Measurements from ENCODE around the gene SLX4. TPM values are rescaled to one million over a fixed set of nuclear protein-coding genes. Genes with fewer than 3 reads are reported as not detected.

Gene SLX4
- total and polyA plus RNA-seq, 2 donors (not counting 3 experiments of a cell fraction or from before 2014, with no cell fraction given), result 2.9 to 8.9 TPM

DNA sequence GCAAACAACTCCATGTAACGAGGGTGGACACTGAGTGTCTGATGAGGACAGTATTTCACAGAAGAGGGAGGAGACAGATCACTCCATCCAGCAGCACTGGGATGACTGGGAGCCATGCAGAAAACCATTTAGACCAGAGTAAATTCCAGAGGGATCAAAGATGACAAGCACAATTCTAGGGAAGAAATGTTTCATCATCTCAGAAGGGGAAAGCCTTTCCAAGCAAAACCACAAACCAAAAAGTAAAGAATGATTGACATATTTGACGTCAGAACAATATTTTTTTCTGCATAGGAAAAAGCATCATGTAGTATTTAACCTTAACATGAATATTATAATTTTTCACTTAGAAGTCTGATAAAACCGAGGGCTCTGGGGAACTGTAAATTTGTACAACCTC lies 47.8 kb upstream of the SLX4 start:
- Histone ChIP-seq H3K27ac (ENCODE audit: insufficient read depth, low read depth, low read length) (no peak overlapping the region), H3K27me3 (ENCODE audit: control insufficient read depth in 2 of 2, insufficient read depth in 2 of 2, low read length in 2 of 2) (no peaks in the 10 kb centered on the region), H3K9me3 (replicated peaks; ENCODE audit: control insufficient read depth, insufficient read depth, low read length) (no peaks in the 10 kb centered on the region), H3K79me2 (ENCODE audit: control insufficient read depth, insufficient read depth, low read length) (no peaks in the 10 kb centered on the region), H4K20me1 (replicated peaks; ENCODE audit: control insufficient read depth, extremely low read depth, insufficient read depth, low read length) (no peaks in the 10 kb centered on the region), H3K36me3 (ENCODE audit: control insufficient read depth in 2 of 2, extremely low read depth in 1 of 2, insufficient read depth in 2 of 2, low read length in 2 of 2) (peaks cover 10 to 53% of the 10 kb centered on the region in 2 experiments), H3K4me2 (ENCODE audit: insufficient read depth, low read length) (no peak overlapping the region), H3K9ac (replicated peaks; ENCODE audit: extremely low read depth, insufficient read depth, low read length) (no peak overlapping the region), H2AFZ (ENCODE audit: low read depth, low read length) (no peak overlapping the region), H3K9me1 (replicated peaks; ENCODE audit: control insufficient read depth, extremely low read depth, insufficient read depth, low read length) (no peaks in the 10 kb centered on the region), H3K4me1 (ENCODE audit: control insufficient read depth, extremely low read depth, insufficient read depth, low read length) (no peaks in the 10 kb centered on the region), H3K4me3 (replicated peaks in 1 of 3; ENCODE audit: insufficient read depth in 1 of 3, low read depth in 1 of 3, low read length in 3 of 3) (no peak overlapping the region)
- TF ChIP-seq EZH2 (IDR thresholded peaks at IDR 0.05; ENCODE audit: borderline replicate concordance, low read depth, low read length, severe bottlenecking), result no peak
- no peak for TF ChIP-seq POLR2A (IDR thresholded peaks at IDR 0.05; ENCODE audit: low read depth, low read length)
- TF ChIP-seq, protein P1, sequence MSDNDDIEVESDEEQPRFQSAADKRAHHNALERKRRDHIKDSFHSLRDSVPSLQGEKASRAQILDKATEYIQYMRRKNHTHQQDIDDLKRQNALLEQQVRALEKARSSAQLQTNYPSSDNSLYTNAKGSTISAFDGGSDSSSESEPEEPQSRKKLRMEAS (IDR thresholded peaks at IDR 0.05; ENCODE audit: insufficient read depth, insufficient read length), result no peak
- TF ChIP-seq GATA2 (IDR thresholded peaks at IDR 0.05; ENCODE audit: insufficient read depth, insufficient read length, low read depth, low read length), result no peak
- TF ChIP-seq, protein P2, sequence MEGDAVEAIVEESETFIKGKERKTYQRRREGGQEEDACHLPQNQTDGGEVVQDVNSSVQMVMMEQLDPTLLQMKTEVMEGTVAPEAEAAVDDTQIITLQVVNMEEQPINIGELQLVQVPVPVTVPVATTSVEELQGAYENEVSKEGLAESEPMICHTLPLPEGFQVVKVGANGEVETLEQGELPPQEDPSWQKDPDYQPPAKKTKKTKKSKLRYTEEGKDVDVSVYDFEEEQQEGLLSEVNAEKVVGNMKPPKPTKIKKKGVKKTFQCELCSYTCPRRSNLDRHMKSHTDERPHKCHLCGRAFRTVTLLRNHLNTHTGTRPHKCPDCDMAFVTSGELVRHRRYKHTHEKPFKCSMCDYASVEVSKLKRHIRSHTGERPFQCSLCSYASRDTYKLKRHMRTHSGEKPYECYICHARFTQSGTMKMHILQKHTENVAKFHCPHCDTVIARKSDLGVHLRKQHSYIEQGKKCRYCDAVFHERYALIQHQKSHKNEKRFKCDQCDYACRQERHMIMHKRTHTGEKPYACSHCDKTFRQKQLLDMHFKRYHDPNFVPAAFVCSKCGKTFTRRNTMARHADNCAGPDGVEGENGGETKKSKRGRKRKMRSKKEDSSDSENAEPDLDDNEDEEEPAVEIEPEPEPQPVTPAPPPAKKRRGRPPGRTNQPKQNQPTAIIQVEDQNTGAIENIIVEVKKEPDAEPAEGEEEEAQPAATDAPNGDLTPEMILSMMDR (IDR thresholded peaks at IDR 0.05; ENCODE audit: extremely low read depth in 1 of 2, insufficient read depth in 1 of 2, low read depth in 1 of 2, low read length in 2 of 2), result no peak
- no peak for TF ChIP-seq JUN (IDR thresholded peaks at IDR 0.05; ENCODE audit: borderline replicate concordance, insufficient read depth, insufficient read length, low read depth)
- no peak for TF ChIP-seq MYC (IDR thresholded peaks at IDR 0.05; ENCODE audit: low read depth, low read length)
- no peak for TF ChIP-seq POLR2AphosphoS5 (IDR thresholded peaks at IDR 0.05; ENCODE audit: insufficient read depth, low read depth, low read length)
- TF ChIP-seq FOS (IDR thresholded peaks at IDR 0.05; ENCODE audit: borderline replicate concordance, insufficient read depth, low read length), result no peak
- ChIA-PET CTCF (interaction anchor here (1.3 kb wide), 1 partner anchor 31 kb away, joined by 3 read pairs; no protein-coding TSS in a partner anchor), POLR2A (no interaction called here)
- no peak for DNase-seq (ENCODE audit: low read depth, low spot score)
- intact Hi-C loops (cut with micrococcal nuclease), result no loop called here
- BruUV-seq (replicated peaks), result no TSS peak
- no peak for FAIRE-seq
- dilution Hi-C loops (cut with MboI; ENCODE audit: extremely low pct_ligation_motif_present, low sequenced_read_pairs), result no loop called here
